ENCODE results near the gene KIF26B. TPM values are rescaled to one million over a fixed set of nuclear protein-coding genes. Genes with fewer than 3 reads are reported as not detected.

The KIF26B gene
- total RNA-seq, 6 experiments from 2014 or later, result 0.31 to 0.55 (median 0.35) TPM

- Histone ChIP-seq H3K9me3 (no peaks in the 10 kb centered on the region), H3K4me1 (no peaks in the 10 kb centered on the region), H3K27me3 (no peaks in the 10 kb centered on the region), H3K4me3 (no peak overlapping the region), H3K27ac (no peak overlapping the region), H3K36me3 (no peaks in the 10 kb centered on the region)
- TF ChIP-seq CTCF (IDR thresholded peaks at IDR 0.05), result no peak
- no peak for TF ChIP-seq POLR2A (IDR thresholded peaks at IDR 0.05)
- 55% methylated on average over 7 of the region's 34 CpGs for WGBS (ENCODE audit: insufficient coverage, low coverage, low lambda C conversion rate, missing lambda C conversion rate)
- ATAC-seq, result no peak
- intact Hi-C loops (cut with DNase I), result no loop called here
- no peak for DNase-seq
These were observed 422.7 kb downstream of the KIF26B start for GRCh38 chr1:245577191-245578157.

GRCh38 chr1:245578308-245578707 lies 423.5 kb downstream of the KIF26B start:
- DNase-seq (no peak), ATAC-seq (no peak)
- Histone ChIP-seq H3K27ac (no peak overlapping the region), H3K9me3 (no peaks in the 10 kb centered on the region), H3K4me3 (no peak overlapping the region), H3K27me3 (no peaks in the 10 kb centered on the region), H3K4me1 (no peaks in the 10 kb centered on the region), H3K36me3 (no peaks in the 10 kb centered on the region)
- 65% methylated on average over 2 of the region's 3 CpGs for WGBS (ENCODE audit: insufficient coverage, low coverage, low lambda C conversion rate, missing lambda C conversion rate)
- TF ChIP-seq CTCF (IDR thresholded peaks at IDR 0.05), result no peak
- no peak for TF ChIP-seq POLR2A (IDR thresholded peaks at IDR 0.05)
- intact Hi-C loops (cut with DNase I), result no loop called here

GRCh38 chr1:245578771-245579170 lies 424.0 kb downstream of the KIF26B start:
- no peaks in the 10 kb centered on the region for H3K9me3 ChIP-seq
- H3K4me1 ChIP-seq, result no peaks in the 10 kb centered on the region
- no peaks in the 10 kb centered on the region for H3K27me3 ChIP-seq
- no peak for TF ChIP-seq CTCF (IDR thresholded peaks at IDR 0.05)
- TF ChIP-seq POLR2A (IDR thresholded peaks at IDR 0.05), result no peak
- no peak for DNase-seq
- intact Hi-C loops (cut with DNase I), result no loop called here
- no peaks in the 10 kb centered on the region for H3K36me3 ChIP-seq
- no peak for ATAC-seq
- H3K27ac ChIP-seq, result no peak overlapping the region
- H3K4me3 ChIP-seq, result no peak overlapping the region

GRCh38 chr1:245579881-245580280 lies 425.1 kb downstream of the KIF26B start:
- no peaks in the 10 kb centered on the region for H3K36me3 ChIP-seq
- ATAC-seq, result no peak
- H3K27ac ChIP-seq, result no peak overlapping the region
- no peaks in the 10 kb centered on the region for H3K9me3 ChIP-seq
- no peaks in the 10 kb centered on the region for H3K4me1 ChIP-seq
- H3K4me3 ChIP-seq, result no peak overlapping the region
- intact Hi-C loops (cut with DNase I), result no loop called here
- 86% methylated on average over 2 of the region's 7 CpGs for WGBS (ENCODE audit: insufficient coverage, low coverage, low lambda C conversion rate, missing lambda C conversion rate)
- no peak for DNase-seq
- H3K27me3 ChIP-seq, result no peaks in the 10 kb centered on the region
- no peak for TF ChIP-seq CTCF (IDR thresholded peaks at IDR 0.05)
- no peak for TF ChIP-seq POLR2A (IDR thresholded peaks at IDR 0.05)
